Fibroblast of mammary gland (primary cell): ENCODE results near the gene LCN1.

ENCODE experiments used
- DNase-seq: peaks from one replicate; pipeline ENCODE4 v3.0.0-alpha.2; 2010; ENCODE audit warnings: low read depth
- H3K4me3 ChIP-seq: 2 replicates; pipeline ENCODE4 v1.5.1; 2011; ENCODE audit warnings: low read depth, mild to moderate bottlenecking, low read length, moderate library complexity; ENCODE audit not compliant: control insufficient read depth
- CTCF ChIP-seq: conservative IDR thresholded peaks from 2 replicates; pipeline ENCODE4 v1.5.1; 2011; ENCODE audit warnings: low read depth, low read length, inconsistent platforms; ENCODE audit not compliant: control insufficient read depth, insufficient read depth

The LCN1 gene

GRCh38 chr9:135478829-135479468 lies 42.3 kb upstream of the LCN1 start:
- no peak for TF ChIP-seq CTCF
- peak; percentile 11 for DNase-seq
- H3K4me3 ChIP-seq = peak overlapping the region; percentile 3

- peak within 1 kb of the TSS; percentile 65 for H3K4me3 ChIP-seq
- TF ChIP-seq CTCF = no peak
- DNase-seq = no peak
Observed at GRCh38 chr9:135479469-135480052, 41.7 kb upstream of the LCN1 start, which contains the start of gene PPP1R26. Gene PPP1R26 (plus strand): TSS chr9:135479782. CDS start chr9:135484511, 4,729 bp downstream.

GRCh38 chr9:135480071-135480939 lies 40.9 kb upstream of the LCN1 start:
- peak overlapping the region; percentile 65 for H3K4me3 ChIP-seq
- no peak for TF ChIP-seq CTCF
- DNase-seq = peak; percentile 20

GRCh38 chr9:135480940-135481310 lies 40.3 kb upstream of the LCN1 start:
- no peak for TF ChIP-seq CTCF
- H3K4me3 ChIP-seq = peak overlapping the region; percentile 65
- no peak for DNase-seq

GRCh38 chr9:135482015-135482754 lies 39.1 kb upstream of the LCN1 start:
- no peak for TF ChIP-seq CTCF
- DNase-seq = no peak
- H3K4me3 ChIP-seq = no peak overlapping the region
